ENCODE results near the gene SHB. TPM values are rescaled to one million over a fixed set of nuclear protein-coding genes. Genes with fewer than 3 reads are reported as not detected.

The SHB gene
- total and polyA plus RNA-seq, 2 donors, result 10.4 to 17.1 TPM

GRCh38 chr9:38037981-38038306, 31.1 kb downstream of the SHB start:
- Histone ChIP-seq H3K4me1 (ENCODE audit: insufficient read depth) (no peaks in the 10 kb centered on the region), H3K36me3 (ENCODE audit: insufficient read depth) (no peaks in the 10 kb centered on the region), H3K27ac (ENCODE audit: low read depth) (no peak overlapping the region), H3K4me3 (ENCODE audit: low read depth, low read length) (no peak overlapping the region)
- no peak for DNase-seq (ENCODE audit: extremely low spot score)
- WGBS, result 74% methylated on average over 5 of the region's 5 CpGs

- H3K36me3 ChIP-seq (ENCODE audit: insufficient read depth), result no peaks in the 10 kb centered on the region
- no peaks in the 10 kb centered on the region for H3K4me1 ChIP-seq (ENCODE audit: insufficient read depth)
- no peak overlapping the region for H3K4me3 ChIP-seq (ENCODE audit: low read depth, low read length)
- no peak for DNase-seq (ENCODE audit: extremely low spot score)
- 83% methylated on average over 12 of the region's 12 CpGs for WGBS
- H3K27ac ChIP-seq (ENCODE audit: low read depth), result no peak overlapping the region
Measured at GRCh38 chr9:38036359-38037084, 32.5 kb downstream of the SHB start.

GRCh38 chr9:38035873-38036272, 33.2 kb downstream of the SHB start:
- no peak overlapping the region for H3K4me3 ChIP-seq (ENCODE audit: low read depth, low read length)
- DNase-seq (ENCODE audit: extremely low spot score), result no peak
- no peak overlapping the region for H3K27ac ChIP-seq (ENCODE audit: low read depth)
- H3K36me3 ChIP-seq (ENCODE audit: insufficient read depth), result no peaks in the 10 kb centered on the region
- H3K4me1 ChIP-seq (ENCODE audit: insufficient read depth), result no peaks in the 10 kb centered on the region
- 85% methylated on average over 8 of the region's 8 CpGs for WGBS

- H3K4me3 ChIP-seq (ENCODE audit: low read depth, low read length), result no peak overlapping the region
- WGBS, result 91% methylated on average over 8 of the region's 8 CpGs
- DNase-seq (ENCODE audit: extremely low spot score), result no peak
- H3K4me1 ChIP-seq (ENCODE audit: insufficient read depth), result no peaks in the 10 kb centered on the region
- H3K36me3 ChIP-seq (ENCODE audit: insufficient read depth), result no peaks in the 10 kb centered on the region
- no peak overlapping the region for H3K27ac ChIP-seq (ENCODE audit: low read depth)
Measured at GRCh38 chr9:38033941-38034340, 35.1 kb downstream of the SHB start.

- no peak for DNase-seq (ENCODE audit: extremely low spot score)
- Histone ChIP-seq H3K27ac (ENCODE audit: low read depth) (peak overlapping the region; percentile 61), H3K4me3 (ENCODE audit: low read depth, low read length) (no peak overlapping the region), H3K36me3 (ENCODE audit: insufficient read depth) (no peaks in the 10 kb centered on the region), H3K4me1 (ENCODE audit: insufficient read depth) (no peaks in the 10 kb centered on the region)
- 59% methylated on average over 13 of the region's 13 CpGs for whole genome bisulfite sequencing
Measured at GRCh38 chr9:38032266-38033110, 36.5 kb downstream of the SHB start.

GRCh38 chr9:38031594-38031993, 37.4 kb downstream of the SHB start:
- no peak for DNase-seq (ENCODE audit: extremely low spot score)
- H3K27ac ChIP-seq (ENCODE audit: low read depth), result peak overlapping the region; percentile 61
- WGBS, result 34% methylated on average over 4 of the region's 4 CpGs
- no peaks in the 10 kb centered on the region for H3K4me1 ChIP-seq (ENCODE audit: insufficient read depth)
- H3K36me3 ChIP-seq (ENCODE audit: insufficient read depth), result no peaks in the 10 kb centered on the region
- no peak overlapping the region for H3K4me3 ChIP-seq (ENCODE audit: low read depth, low read length)

- no peaks in the 10 kb centered on the region for H3K4me1 ChIP-seq (ENCODE audit: insufficient read depth)
- no peak for DNase-seq (ENCODE audit: extremely low spot score)
- 95% methylated on average over 3 of the region's 3 CpGs for WGBS
- no peak overlapping the region for H3K27ac ChIP-seq (ENCODE audit: low read depth)
- no peaks in the 10 kb centered on the region for H3K36me3 ChIP-seq (ENCODE audit: insufficient read depth)
- H3K4me3 ChIP-seq (ENCODE audit: low read depth, low read length), result no peak overlapping the region
Measured at GRCh38 chr9:38030658-38031057, 38.4 kb downstream of the SHB start.

GRCh38 chr9:38029915-38030638, 39.0 kb downstream of the SHB start:
- no peaks in the 10 kb centered on the region for H3K4me1 ChIP-seq (ENCODE audit: insufficient read depth)

GRCh38 chr9:38027714-38028113, 41.3 kb downstream of the SHB start:
- WGBS, result 89% methylated on average over 6 of the region's 6 CpGs

More at GRCh38 chr9:38029915-38030638, 39.0 kb downstream of the SHB start:
- Histone ChIP-seq H3K27ac (ENCODE audit: low read depth) (no peak overlapping the region), H3K4me3 (ENCODE audit: low read depth, low read length) (no peak overlapping the region), H3K36me3 (ENCODE audit: insufficient read depth) (no peaks in the 10 kb centered on the region)
- DNase-seq (ENCODE audit: extremely low spot score), result no peak
- 88% methylated on average over 9 of the region's 9 CpGs for WGBS

GRCh38 chr9:38026840-38027527, 42.0 kb downstream of the SHB start:
- Histone ChIP-seq H3K4me3 (ENCODE audit: low read depth, low read length) (no peak overlapping the region), H3K36me3 (ENCODE audit: insufficient read depth) (no peaks in the 10 kb centered on the region), H3K27ac (ENCODE audit: low read depth) (peak overlapping the region; percentile 47), H3K4me1 (ENCODE audit: insufficient read depth) (no peaks in the 10 kb centered on the region)
- DNase-seq (ENCODE audit: extremely low spot score), result no peak
- 62% methylated on average over 6 of the region's 6 CpGs for WGBS

More at GRCh38 chr9:38027714-38028113, 41.3 kb downstream of the SHB start:
- Histone ChIP-seq H3K4me3 (ENCODE audit: low read depth, low read length) (no peak overlapping the region), H3K4me1 (ENCODE audit: insufficient read depth) (no peaks in the 10 kb centered on the region), H3K27ac (ENCODE audit: low read depth) (no peak overlapping the region), H3K36me3 (ENCODE audit: insufficient read depth) (no peaks in the 10 kb centered on the region)
- no peak for DNase-seq (ENCODE audit: extremely low spot score)

- DNase-seq (ENCODE audit: extremely low spot score), result no peak
- no peaks in the 10 kb centered on the region for H3K36me3 ChIP-seq (ENCODE audit: insufficient read depth)
- WGBS, result 23% methylated on average over 18 of the region's 18 CpGs
Measured at GRCh38 chr9:38026021-38026809, 42.8 kb downstream of the SHB start.

GRCh38 chr9:38025166-38025565, 43.9 kb downstream of the SHB start:
- Histone ChIP-seq H3K4me3 (ENCODE audit: low read depth, low read length) (no peak overlapping the region), H3K27ac (ENCODE audit: low read depth) (no peak overlapping the region), H3K36me3 (ENCODE audit: insufficient read depth) (no peaks in the 10 kb centered on the region), H3K4me1 (ENCODE audit: insufficient read depth) (no peaks in the 10 kb centered on the region)
- 69% methylated on average over 8 of the region's 8 CpGs for WGBS
- DNase-seq (ENCODE audit: extremely low spot score), result no peak

More at GRCh38 chr9:38026021-38026809, 42.8 kb downstream of the SHB start:
- no peaks in the 10 kb centered on the region for H3K4me1 ChIP-seq (ENCODE audit: insufficient read depth)
- no peak overlapping the region for H3K4me3 ChIP-seq (ENCODE audit: low read depth, low read length)
- peak overlapping the region; percentile 47 for H3K27ac ChIP-seq (ENCODE audit: low read depth)

All from urinary bladder (tissue), 4 donors.